ENCODE results near the gene ARSK. TPM values are rescaled to one million over a fixed set of nuclear protein-coding genes. Genes with fewer than 3 reads are reported as not detected.

The ARSK gene
- total and polyA plus RNA-seq, 2 of the 13 experiments (the other 11 are each of a cell fraction or from before 2014, with no cell fraction given), result 7.9 TPM

DNA sequence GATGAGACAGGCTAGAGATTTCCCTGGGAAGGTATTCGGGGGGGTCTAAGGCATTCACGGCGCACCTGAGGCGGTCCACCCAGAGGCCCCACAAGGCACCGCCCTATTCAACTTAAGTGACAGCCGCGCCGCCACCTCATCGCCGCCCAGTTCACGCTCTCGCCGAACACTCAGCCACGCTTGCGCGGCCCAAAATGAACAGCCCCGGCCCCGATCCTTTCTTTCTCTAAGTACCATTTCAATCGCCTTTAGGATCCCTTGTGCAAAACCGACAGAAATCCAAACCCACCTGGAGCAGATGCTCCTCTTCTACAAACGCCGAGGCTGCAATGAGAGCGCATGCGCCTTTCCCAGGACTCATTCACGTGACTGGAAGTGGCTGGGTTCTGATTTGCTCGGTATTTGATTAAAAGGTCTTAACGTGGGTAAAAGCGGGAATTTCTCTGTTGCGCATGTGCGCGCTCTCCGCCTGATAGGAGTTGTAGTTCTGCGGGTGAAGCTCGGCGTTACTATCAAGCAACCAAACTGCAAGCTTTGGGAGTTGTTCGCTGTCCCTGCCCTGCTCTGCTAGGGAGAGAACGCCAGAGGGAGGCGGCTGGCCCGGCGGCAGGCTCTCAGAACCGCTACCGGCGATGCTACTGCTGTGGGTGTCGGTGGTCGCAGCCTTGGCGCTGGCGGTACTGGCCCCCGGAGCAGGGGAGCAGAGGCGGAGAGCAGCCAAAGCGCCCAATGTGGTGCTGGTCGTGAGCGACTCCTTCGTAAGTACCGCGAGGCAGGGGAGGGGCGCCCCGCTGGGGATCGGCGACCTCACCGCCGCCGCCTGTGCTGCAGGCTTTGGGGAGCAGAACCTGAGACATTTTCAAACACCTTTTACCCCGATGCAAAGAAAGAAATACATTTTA lies at the start of gene ARSK, which contains the start of gene SKIC3 (continued):
- TF ChIP-seq, protein P1, sequence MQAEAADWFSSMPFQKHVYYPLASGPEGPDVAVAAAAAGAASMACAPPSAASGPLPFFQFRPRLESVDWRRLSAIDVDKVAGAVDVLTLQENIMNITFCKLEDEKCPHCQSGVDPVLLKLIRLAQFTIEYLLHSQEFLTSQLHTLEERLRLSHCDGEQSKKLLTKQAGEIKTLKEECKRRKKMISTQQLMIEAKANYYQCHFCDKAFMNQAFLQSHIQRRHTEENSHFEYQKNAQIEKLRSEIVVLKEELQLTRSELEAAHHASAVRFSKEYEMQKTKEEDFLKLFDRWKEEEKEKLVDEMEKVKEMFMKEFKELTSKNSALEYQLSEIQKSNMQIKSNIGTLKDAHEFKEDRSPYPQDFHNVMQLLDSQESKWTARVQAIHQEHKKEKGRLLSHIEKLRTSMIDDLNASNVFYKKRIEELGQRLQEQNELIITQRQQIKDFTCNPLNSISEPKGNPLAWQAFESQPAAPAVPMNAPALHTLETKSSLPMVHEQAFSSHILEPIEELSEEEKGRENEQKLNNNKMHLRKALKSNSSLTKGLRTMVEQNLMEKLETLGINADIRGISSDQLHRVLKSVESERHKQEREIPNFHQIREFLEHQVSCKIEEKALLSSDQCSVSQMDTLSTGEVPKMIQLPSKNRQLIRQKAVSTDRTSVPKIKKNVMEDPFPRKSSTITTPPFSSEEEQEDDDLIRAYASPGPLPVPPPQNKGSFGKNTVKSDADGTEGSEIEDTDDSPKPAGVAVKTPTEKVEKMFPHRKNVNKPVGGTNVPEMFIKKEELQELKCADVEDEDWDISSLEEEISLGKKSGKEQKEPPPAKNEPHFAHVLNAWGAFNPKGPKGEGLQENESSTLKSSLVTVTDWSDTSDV (CRISPR knock-in tag; IDR thresholded peaks at IDR 0.05), result no peak
- TF ChIP-seq, protein P2, sequence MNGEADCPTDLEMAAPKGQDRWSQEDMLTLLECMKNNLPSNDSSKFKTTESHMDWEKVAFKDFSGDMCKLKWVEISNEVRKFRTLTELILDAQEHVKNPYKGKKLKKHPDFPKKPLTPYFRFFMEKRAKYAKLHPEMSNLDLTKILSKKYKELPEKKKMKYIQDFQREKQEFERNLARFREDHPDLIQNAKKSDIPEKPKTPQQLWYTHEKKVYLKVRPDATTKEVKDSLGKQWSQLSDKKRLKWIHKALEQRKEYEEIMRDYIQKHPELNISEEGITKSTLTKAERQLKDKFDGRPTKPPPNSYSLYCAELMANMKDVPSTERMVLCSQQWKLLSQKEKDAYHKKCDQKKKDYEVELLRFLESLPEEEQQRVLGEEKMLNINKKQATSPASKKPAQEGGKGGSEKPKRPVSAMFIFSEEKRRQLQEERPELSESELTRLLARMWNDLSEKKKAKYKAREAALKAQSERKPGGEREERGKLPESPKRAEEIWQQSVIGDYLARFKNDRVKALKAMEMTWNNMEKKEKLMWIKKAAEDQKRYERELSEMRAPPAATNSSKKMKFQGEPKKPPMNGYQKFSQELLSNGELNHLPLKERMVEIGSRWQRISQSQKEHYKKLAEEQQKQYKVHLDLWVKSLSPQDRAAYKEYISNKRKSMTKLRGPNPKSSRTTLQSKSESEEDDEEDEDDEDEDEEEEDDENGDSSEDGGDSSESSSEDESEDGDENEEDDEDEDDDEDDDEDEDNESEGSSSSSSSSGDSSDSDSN (CRISPR knock-in tag; IDR thresholded peaks at IDR 0.05), result peak; percentile 91
- TF ChIP-seq ATF7-NPFF (CRISPR knock-in tag; IDR thresholded peaks at IDR 0.05; ENCODE audit: low read depth), result 0 out of 2 replicates have a peak, but pooled peaks have one; percentile 32
- TF ChIP-seq, protein P3, sequence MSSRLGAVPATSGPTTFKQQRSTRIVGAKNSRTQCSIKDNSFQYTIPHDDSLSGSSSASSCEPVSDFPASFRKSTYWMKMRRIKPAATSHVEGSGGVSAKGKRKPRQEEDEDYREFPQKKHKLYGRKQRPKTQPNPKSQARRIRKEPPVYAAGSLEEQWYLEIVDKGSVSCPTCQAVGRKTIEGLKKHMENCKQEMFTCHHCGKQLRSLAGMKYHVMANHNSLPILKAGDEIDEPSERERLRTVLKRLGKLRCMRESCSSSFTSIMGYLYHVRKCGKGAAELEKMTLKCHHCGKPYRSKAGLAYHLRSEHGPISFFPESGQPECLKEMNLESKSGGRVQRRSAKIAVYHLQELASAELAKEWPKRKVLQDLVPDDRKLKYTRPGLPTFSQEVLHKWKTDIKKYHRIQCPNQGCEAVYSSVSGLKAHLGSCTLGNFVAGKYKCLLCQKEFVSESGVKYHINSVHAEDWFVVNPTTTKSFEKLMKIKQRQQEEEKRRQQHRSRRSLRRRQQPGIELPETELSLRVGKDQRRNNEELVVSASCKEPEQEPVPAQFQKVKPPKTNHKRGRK (CRISPR knock-in tag; IDR thresholded peaks at IDR 0.05), result no peak
- TF ChIP-seq, protein P4, sequence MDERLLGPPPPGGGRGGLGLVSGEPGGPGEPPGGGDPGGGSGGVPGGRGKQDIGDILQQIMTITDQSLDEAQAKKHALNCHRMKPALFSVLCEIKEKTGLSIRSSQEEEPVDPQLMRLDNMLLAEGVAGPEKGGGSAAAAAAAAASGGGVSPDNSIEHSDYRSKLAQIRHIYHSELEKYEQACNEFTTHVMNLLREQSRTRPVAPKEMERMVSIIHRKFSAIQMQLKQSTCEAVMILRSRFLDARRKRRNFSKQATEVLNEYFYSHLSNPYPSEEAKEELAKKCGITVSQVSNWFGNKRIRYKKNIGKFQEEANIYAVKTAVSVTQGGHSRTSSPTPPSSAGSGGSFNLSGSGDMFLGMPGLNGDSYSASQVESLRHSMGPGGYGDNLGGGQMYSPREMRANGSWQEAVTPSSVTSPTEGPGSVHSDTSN (CRISPR knock-in tag; IDR thresholded peaks at IDR 0.05), result peak; percentile 72
- TF ChIP-seq, protein P5, sequence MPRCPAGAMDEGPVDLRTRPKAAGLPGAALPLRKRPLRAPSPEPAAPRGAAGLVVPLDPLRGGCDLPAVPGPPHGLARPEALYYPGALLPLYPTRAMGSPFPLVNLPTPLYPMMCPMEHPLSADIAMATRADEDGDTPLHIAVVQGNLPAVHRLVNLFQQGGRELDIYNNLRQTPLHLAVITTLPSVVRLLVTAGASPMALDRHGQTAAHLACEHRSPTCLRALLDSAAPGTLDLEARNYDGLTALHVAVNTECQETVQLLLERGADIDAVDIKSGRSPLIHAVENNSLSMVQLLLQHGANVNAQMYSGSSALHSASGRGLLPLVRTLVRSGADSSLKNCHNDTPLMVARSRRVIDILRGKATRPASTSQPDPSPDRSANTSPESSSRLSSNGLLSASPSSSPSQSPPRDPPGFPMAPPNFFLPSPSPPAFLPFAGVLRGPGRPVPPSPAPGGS (CRISPR knock-in tag; IDR thresholded peaks at IDR 0.05), result no peak
- TF ChIP-seq SKI (IDR thresholded peaks at IDR 0.05; ENCODE audit: partially characterized antibody), result no peak
- TF ChIP-seq, protein P6, sequence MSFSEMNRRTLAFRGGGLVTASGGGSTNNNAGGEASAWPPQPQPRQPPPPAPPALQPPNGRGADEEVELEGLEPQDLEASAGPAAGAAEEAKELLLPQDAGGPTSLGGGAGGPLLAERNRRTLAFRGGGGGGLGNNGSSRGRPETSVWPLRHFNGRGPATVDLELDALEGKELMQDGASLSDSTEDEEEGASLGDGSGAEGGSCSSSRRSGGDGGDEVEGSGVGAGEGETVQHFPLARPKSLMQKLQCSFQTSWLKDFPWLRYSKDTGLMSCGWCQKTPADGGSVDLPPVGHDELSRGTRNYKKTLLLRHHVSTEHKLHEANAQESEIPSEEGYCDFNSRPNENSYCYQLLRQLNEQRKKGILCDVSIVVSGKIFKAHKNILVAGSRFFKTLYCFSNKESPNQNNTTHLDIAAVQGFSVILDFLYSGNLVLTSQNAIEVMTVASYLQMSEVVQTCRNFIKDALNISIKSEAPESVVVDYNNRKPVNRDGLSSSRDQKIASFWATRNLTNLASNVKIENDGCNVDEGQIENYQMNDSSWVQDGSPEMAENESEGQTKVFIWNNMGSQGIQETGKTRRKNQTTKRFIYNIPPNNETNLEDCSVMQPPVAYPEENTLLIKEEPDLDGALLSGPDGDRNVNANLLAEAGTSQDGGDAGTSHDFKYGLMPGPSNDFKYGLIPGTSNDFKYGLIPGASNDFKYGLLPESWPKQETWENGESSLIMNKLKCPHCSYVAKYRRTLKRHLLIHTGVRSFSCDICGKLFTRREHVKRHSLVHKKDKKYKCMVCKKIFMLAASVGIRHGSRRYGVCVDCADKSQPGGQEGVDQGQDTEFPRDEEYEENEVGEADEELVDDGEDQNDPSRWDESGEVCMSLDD (CRISPR knock-in tag; IDR thresholded peaks at IDR 0.05; ENCODE audit: borderline replicate concordance), result 0 out of 2 replicates have a peak, but pooled peaks have one; percentile 28
- TF ChIP-seq, protein P7, sequence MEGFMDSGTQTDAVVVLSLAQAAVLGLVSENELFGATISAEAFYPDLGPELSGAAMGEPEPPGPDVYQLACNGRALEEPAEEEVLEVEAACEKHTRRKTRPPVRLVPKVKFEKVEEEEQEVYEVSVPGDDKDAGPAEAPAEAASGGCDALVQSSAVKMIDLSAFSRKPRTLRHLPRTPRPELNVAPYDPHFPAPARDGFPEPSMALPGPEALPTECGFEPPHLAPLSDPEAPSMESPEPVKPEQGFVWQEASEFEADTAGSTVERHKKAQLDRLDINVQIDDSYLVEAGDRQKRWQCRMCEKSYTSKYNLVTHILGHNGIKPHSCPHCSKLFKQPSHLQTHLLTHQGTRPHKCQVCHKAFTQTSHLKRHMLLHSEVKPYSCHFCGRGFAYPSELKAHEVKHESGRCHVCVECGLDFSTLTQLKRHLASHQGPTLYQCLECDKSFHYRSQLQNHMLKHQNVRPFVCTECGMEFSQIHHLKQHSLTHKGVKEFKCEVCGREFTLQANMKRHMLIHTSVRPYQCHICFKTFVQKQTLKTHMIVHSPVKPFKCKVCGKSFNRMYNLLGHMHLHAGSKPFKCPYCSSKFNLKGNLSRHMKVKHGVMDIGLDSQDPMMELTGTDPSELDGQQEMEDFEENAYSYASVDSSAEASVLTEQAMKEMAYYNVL (CRISPR knock-in tag; IDR thresholded peaks at IDR 0.05; ENCODE audit: borderline replicate concordance), result peak; percentile 36; the same call in 1 of the 2 replicates

All from HepG2 (cell line).